Suprapubic skin (tissue), 4 donors: ENCODE measurements around the gene MISP.

Experiments
- CTCF ChIP-seq, 2 donors: fragments of 200-600 bp in 1 of 2; fragments of 450-650 bp in 1 of 2; sonication (generic) in 1 of 2; IDR thresholded peaks; one replicate each; pipeline ENCODE4 v1.5.1; 2016 to 2019; ENCODE audit warnings: antibody characterized with exemption in 2 of 2, mild to moderate bottlenecking in 1 of 2, moderate library complexity in 1 of 2
- EP300 ChIP-seq: sonication (generic); formaldehyde crosslinking; IDR thresholded peaks from one replicate; pipeline ENCODE4 v1.6.1; 2017; ENCODE audit warnings: antibody characterized with exemption
- POLR2A ChIP-seq, 2 donors: fragments of 450-650 bp; IDR thresholded peaks; one replicate each; pipeline ENCODE4 v1.6.1; 2017; ENCODE audit warnings: antibody characterized with exemption in 2 of 2, mild to moderate bottlenecking in 2 of 2, moderate library complexity in 2 of 2
- POLR2AphosphoS5 ChIP-seq, 3 donors: sonication (generic); formaldehyde crosslinking; IDR thresholded peaks; one replicate each; pipeline ENCODE4 v1.6.1; 2017; ENCODE audit warnings: antibody characterized with exemption in 3 of 3

DNA sequence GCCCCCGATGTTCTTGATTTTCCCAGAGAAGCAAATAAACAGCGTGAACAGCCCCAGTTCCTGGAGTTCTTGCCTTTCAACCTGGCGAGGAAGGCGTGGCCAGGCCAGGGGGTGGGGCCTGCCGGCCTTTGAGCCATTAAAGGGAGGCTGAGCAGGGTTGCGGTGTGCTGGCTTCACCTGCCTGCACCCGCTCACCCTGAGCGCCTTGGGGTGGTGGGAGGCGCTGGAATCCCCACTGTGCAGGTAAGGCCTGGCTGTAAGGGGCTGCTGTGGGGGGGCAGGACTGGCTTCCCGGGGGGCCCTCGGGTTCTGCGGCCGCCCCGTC is 2.7 kb upstream of the MISP start:
- TF ChIP-seq CTCF (IDR thresholded peaks at IDR 0.05) = no peak
- TF ChIP-seq POLR2AphosphoS5 (IDR thresholded peaks at IDR 0.05) = no peak
- no peak for TF ChIP-seq POLR2A (IDR thresholded peaks at IDR 0.05)
- no peak for TF ChIP-seq EP300
